Measurements from ENCODE around the gene EXOG. TPM values are rescaled to one million over a fixed set of nuclear protein-coding genes. Genes with fewer than 3 reads are reported as not detected.

The EXOG gene
- total RNA-seq, 2 donors from 2014 or later: 15.9 to 23.8 TPM

DNA sequence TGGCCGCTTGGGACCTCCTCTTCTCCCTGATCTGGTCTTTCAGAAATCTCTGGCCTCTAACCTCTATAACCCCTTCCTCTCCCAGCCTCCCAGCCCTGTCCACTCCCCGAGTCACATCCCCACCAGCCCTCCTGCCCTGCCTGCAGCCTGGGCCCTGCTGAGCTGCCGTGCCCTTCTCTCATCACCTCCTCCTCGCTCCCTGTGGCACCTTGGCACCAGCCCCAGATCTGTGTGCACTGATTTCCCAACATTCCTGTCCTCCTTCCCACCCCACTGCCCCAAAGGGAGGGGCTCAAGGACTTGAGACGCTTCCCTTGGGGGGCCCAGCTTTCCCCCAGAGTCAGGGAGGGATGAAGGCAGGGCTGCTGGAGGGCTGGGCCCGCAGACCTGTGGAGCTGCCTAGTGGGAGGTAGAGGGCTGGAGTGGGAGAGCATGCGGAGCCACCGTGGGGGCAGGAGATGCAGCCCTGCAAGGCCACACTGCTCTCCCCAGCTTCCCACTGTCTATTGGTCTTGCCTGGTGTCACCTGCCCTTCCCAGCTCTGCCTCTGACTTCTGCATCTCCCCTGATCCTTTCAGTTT, 42.7 kb downstream of the EXOG start:
- no peaks in the 10 kb centered on the region for H3K9me3 Mint-ChIP-seq
- H3K4me1 Mint-ChIP-seq: no peaks in the 10 kb centered on the region
- no peak overlapping the region for H3K4me3 Mint-ChIP-seq
- H3K27ac Mint-ChIP-seq: peak overlapping the region; percentile 32
- H3K27me3 Mint-ChIP-seq: no peaks in the 10 kb centered on the region
- no peak for ATAC-seq (replicated peaks)
- H3K36me3 Mint-ChIP-seq (ENCODE audit: low read depth): peaks cover 25% of the 10 kb centered on the region

DNA sequence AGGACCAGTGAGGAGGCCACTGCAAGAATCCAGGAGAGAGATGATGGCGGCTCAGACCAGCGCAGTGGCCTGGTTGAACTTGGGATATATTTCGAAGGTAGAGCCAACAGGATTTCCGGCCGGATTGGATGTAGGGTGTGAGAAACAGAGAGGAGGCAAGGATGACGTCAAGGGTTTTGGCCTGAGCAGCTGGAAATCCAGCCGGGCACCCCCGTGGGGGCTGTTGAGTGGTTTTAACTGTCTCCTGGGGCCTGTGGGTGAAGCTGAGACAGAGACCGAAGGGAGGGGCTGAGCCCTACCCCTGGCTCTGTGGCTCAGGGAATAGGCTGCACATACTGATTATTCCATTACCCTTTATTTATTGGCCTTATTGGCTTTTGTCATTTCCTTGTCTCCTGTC, 45.7 kb downstream of the EXOG start:
- H3K4me1 Mint-ChIP-seq: no peaks in the 10 kb centered on the region
- ATAC-seq (replicated peaks): no peak
- H3K9me3 Mint-ChIP-seq: no peaks in the 10 kb centered on the region
- no peak overlapping the region for H3K27ac Mint-ChIP-seq
- H3K36me3 Mint-ChIP-seq (ENCODE audit: low read depth): peaks cover 6% of the 10 kb centered on the region
- H3K4me3 Mint-ChIP-seq: no peak overlapping the region
- H3K27me3 Mint-ChIP-seq: no peaks in the 10 kb centered on the region

DNA sequence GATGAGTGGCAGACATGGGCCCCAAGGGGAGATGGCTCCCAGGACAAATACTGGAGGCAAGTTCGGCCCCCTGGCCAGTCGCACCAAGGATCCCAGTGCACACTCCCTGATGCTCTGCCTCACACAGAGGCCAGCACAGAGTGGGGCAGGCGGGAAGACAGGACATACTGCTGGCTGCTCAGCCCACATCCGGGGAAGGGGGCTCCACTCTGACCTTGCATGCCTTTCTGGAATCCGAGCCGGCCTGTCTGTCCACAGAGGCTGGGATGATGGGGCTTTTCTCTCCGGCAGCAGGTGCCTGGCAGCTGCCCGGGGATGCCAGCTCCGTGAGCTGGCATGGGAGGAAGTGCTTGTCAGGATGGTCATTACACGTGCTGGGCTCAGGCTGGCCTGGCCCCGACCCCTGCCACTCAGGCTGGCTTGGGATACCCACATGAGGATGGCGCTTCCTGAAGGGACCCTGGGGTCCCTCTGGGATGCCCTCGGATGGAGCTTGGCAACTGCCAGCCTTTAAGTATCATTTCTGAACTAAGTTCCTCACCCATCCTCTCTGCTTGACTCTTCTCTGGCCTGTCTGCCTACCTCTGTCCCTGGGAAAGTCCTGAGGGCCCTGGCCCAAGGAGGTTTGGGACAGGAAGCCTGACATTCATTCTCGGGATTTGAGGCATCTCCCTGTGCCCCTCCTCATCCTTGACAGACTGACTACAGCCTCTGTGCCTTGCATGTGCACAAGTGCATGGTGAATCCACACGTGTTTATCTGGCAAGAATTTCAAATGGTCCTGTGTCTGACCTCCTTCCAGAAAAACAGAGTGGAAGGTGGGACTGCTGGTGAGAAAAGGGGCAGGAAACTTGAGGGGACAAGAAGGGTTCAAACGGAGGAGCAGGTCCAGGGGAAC, 46.5 kb downstream of the EXOG start:
- Mint-ChIP-seq H3K4me3 (no peak overlapping the region), H3K4me1 (no peaks in the 10 kb centered on the region), H3K36me3 (ENCODE audit: low read depth) (no peaks in the 10 kb centered on the region), H3K27ac (no peak overlapping the region), H3K9me3 (no peaks in the 10 kb centered on the region), H3K27me3 (no peaks in the 10 kb centered on the region)
- no peak for ATAC-seq (replicated peaks)

- no peak overlapping the region for H3K4me3 Mint-ChIP-seq
- H3K4me1 Mint-ChIP-seq: no peaks in the 10 kb centered on the region
- no peaks in the 10 kb centered on the region for H3K27me3 Mint-ChIP-seq
- no peaks in the 10 kb centered on the region for H3K9me3 Mint-ChIP-seq
- ATAC-seq (replicated peaks): no peak
- H3K36me3 Mint-ChIP-seq (ENCODE audit: low read depth): no peaks in the 10 kb centered on the region
- no peak overlapping the region for H3K27ac Mint-ChIP-seq
These were observed 47.4 kb downstream of the EXOG start for GRCh38 chr3:38543586-38543985.

- no peaks in the 10 kb centered on the region for H3K9me3 Mint-ChIP-seq
- no peaks in the 10 kb centered on the region for H3K36me3 Mint-ChIP-seq (ENCODE audit: low read depth)
- H3K4me3 Mint-ChIP-seq: no peak overlapping the region
- no peaks in the 10 kb centered on the region for H3K4me1 Mint-ChIP-seq
- ATAC-seq (replicated peaks): no peak
- H3K27ac Mint-ChIP-seq: no peak overlapping the region
- H3K27me3 Mint-ChIP-seq: no peaks in the 10 kb centered on the region
These were observed 48.8 kb downstream of the EXOG start for GRCh38 chr3:38544926-38545325.

DNA sequence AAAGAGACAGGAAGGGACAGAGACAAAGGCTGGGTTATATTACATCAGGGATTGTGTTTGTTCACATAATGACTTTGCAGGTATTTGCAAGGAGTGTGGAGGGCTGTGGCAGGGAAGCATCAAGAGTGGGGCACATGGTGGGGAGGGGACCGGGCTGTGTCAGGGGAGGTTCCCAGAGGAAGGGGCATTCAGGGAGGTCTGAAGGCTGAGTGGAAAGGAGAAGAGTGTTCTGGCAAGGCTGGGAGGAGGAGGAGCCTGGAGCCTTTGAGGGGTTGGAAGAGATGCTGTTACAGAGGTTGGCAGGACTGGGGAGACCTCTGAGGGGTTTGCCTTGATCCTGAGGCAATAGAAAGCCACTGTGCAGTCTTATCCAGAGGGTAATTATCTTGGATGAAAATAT, 49.4 kb downstream of the EXOG start:
- no peak for ATAC-seq (replicated peaks)
- H3K9me3 Mint-ChIP-seq: no peaks in the 10 kb centered on the region
- no peaks in the 10 kb centered on the region for H3K4me1 Mint-ChIP-seq
- H3K27ac Mint-ChIP-seq: peak overlapping the region; percentile 11
- H3K36me3 Mint-ChIP-seq (ENCODE audit: low read depth): no peaks in the 10 kb centered on the region
- no peaks in the 10 kb centered on the region for H3K27me3 Mint-ChIP-seq
- no peak overlapping the region for H3K4me3 Mint-ChIP-seq

- Mint-ChIP-seq H3K27me3 (no peaks in the 10 kb centered on the region), H3K4me1 (no peaks in the 10 kb centered on the region), H3K4me3 (no peak overlapping the region), H3K9me3 (no peaks in the 10 kb centered on the region), H3K36me3 (ENCODE audit: low read depth) (no peaks in the 10 kb centered on the region), H3K27ac (peak overlapping the region; percentile 11)
- ATAC-seq (replicated peaks): no peak
These were observed 49.8 kb downstream of the EXOG start for GRCh38 chr3:38545983-38546382.

DNA sequence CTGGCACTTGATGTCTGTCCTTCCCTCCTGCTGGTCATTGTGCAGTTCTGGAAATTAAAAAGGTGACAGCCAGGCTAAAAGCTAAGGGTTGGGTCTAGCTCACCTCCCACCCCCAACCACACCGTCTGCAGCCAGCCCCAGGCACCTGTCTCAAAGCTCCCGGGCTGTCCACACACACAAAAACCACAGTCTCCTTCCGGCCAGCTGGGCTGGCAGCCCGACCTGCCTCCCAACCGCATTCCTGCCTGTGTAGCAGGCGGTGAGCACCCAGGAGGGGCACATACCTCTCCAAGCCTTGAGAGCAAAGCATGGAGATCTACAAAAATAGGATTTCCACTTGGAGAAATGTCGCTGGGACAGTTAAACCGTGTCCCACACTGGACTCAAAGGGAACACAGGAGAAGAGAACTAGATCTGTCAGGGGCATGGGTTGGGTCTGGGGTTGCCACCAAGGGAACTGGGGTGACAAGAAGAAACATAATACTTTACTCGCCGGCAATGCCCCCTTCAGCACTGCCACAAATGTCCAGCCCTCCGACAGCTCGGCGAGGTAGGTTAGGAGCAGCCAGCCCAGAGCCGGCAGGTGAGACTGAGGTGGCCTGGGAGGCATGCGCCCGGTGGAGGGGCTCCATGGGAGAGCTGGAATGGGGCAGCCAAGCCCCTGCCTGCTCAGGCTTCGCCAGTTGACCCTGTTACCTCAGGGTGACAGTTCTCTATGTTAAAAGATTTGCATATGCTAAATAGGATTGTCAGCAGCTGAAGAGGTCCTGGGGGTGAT, 52.2 kb downstream of the EXOG start:
- H3K9me3 Mint-ChIP-seq: no peaks in the 10 kb centered on the region
- no peaks in the 10 kb centered on the region for H3K27me3 Mint-ChIP-seq
- H3K36me3 Mint-ChIP-seq (ENCODE audit: low read depth): no peaks in the 10 kb centered on the region
- ATAC-seq (replicated peaks): no peak
- H3K27ac Mint-ChIP-seq: no peak overlapping the region
- no peak overlapping the region for H3K4me3 Mint-ChIP-seq
- H3K4me1 Mint-ChIP-seq: no peaks in the 10 kb centered on the region

GRCh38 chr3:38549082-38549481, 52.9 kb downstream of the EXOG start:
- H3K27ac Mint-ChIP-seq: no peak overlapping the region
- no peaks in the 10 kb centered on the region for H3K9me3 Mint-ChIP-seq
- H3K27me3 Mint-ChIP-seq: no peaks in the 10 kb centered on the region
- no peaks in the 10 kb centered on the region for H3K36me3 Mint-ChIP-seq (ENCODE audit: low read depth)
- no peaks in the 10 kb centered on the region for H3K4me1 Mint-ChIP-seq
- ATAC-seq (replicated peaks): no peak
- no peak overlapping the region for H3K4me3 Mint-ChIP-seq

GRCh38 chr3:38549486-38549885, 53.3 kb downstream of the EXOG start:
- ATAC-seq (replicated peaks): no peak
- H3K27ac Mint-ChIP-seq: no peak overlapping the region
- H3K36me3 Mint-ChIP-seq (ENCODE audit: low read depth): no peaks in the 10 kb centered on the region
- no peaks in the 10 kb centered on the region for H3K27me3 Mint-ChIP-seq
- no peaks in the 10 kb centered on the region for H3K9me3 Mint-ChIP-seq
- no peaks in the 10 kb centered on the region for H3K4me1 Mint-ChIP-seq
- H3K4me3 Mint-ChIP-seq: no peak overlapping the region

DNA sequence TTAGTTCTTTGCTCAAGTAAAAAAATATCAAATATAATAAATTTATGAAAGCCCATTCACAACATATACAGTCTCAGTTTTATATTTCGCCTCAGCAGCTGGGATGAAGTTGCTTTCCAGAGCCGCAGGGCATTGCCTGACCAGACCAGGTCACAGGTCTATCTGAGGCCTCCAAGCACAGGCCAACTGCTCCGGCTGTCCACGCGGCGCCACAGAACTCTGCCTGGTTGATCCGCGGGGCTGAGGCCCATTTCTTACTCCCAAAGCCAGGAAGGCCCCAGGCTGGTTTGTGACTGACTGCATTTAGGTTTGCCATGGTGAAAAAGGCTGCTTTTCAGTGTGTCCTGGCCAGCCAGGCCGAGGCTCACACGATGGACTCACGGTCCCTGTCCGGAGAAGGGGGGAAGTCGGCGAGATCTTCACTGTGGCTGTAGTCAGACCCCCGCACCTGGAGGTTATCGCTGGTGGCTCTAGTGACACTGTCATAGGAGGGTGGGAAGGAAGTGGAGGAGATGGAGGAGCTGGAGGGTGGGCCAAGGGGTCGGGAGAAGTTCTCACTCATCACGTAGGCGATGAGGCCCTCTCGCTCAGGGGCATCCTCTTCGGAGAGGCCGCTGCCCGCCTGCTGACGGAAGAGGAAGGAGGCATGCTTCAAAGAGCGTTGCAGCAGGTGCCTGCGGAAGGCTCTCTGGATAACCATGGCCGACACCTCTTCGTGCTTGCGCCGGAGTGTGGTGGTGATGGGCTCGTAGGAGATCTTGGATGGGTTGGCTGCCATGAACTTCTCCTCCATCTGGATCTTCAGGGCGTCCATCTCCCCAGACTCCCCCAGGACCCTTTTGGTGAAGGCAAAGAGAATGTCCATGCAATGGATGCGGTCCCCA, 54.1 kb downstream of the EXOG start:
- no peak for ATAC-seq (replicated peaks)
- H3K36me3 Mint-ChIP-seq (ENCODE audit: low read depth): no peaks in the 10 kb centered on the region
- H3K4me3 Mint-ChIP-seq: no peak overlapping the region
- H3K4me1 Mint-ChIP-seq: no peaks in the 10 kb centered on the region
- H3K27ac Mint-ChIP-seq: no peak overlapping the region
- no peaks in the 10 kb centered on the region for H3K9me3 Mint-ChIP-seq
- H3K27me3 Mint-ChIP-seq: no peaks in the 10 kb centered on the region

GRCh38 chr3:38551026-38551832, 55.1 kb downstream of the EXOG start:
- no peaks in the 10 kb centered on the region for H3K27me3 Mint-ChIP-seq
- no peaks in the 10 kb centered on the region for H3K9me3 Mint-ChIP-seq
- no peaks in the 10 kb centered on the region for H3K36me3 Mint-ChIP-seq (ENCODE audit: low read depth)
- ATAC-seq (replicated peaks): no peak
- no peak overlapping the region for H3K4me3 Mint-ChIP-seq
- H3K4me1 Mint-ChIP-seq: no peaks in the 10 kb centered on the region
- H3K27ac Mint-ChIP-seq: no peak overlapping the region

DNA sequence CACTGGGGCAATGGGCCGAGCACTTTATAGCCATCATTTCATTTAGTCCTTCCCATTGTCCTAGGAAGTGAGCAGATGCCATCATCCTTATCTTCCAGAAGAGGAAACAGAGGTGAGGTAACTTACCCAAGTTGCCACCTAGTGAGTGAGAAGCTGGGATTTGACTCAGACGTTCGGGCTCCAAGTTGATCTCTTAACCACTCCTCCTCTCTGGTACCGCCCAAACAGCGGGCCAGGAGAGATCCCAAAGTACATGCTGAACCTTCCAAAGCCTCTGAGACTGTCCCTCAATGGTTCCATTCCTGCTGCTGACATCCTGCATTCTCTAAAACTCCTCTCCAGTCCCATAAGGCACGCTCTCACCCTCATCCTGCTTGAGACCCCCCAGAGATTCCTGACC, 56.2 kb downstream of the EXOG start:
- no peaks in the 10 kb centered on the region for H3K9me3 Mint-ChIP-seq
- no peak overlapping the region for H3K4me3 Mint-ChIP-seq
- H3K27ac Mint-ChIP-seq: no peak overlapping the region
- H3K4me1 Mint-ChIP-seq: no peaks in the 10 kb centered on the region
- ATAC-seq (replicated peaks): no peak
- H3K27me3 Mint-ChIP-seq: peaks cover 3% of the 10 kb centered on the region
- no peaks in the 10 kb centered on the region for H3K36me3 Mint-ChIP-seq (ENCODE audit: low read depth)

Measured in activated T-helper 17 cell treated with anti-CD3 and anti-CD28 coated beads, Interleukin-2, amount 50 U/mL, for 72 hours (primary cell).